GM18508 (cell line): Measurements from ENCODE around the gene ZNF607.
"Not testable (repeated sequence)": the region's sequence is repeated elsewhere in the genome, so short reads cannot be mapped to it uniquely, and the experiment has no call there.

ENCODE experiments used
- ATAC-seq: cut with Tn5 transposase; IDR thresholded peaks from one replicate; pipeline ENCODE4 v1.9.1; 2021; ENCODE audit warnings: moderate number of reproducible peaks; ENCODE audit not compliant: insufficient read depth, unreplicated experiment

Gene ZNF607

GRCh38 chr19:37719111-37719926 is at the start of gene ZNF607:
Gene ZNF607 (minus strand): TSS chr19:37719761. CDS start chr19:37711618, 8,143 bp downstream.
- no peak for ATAC-seq

- ATAC-seq, result no peak
Observed at GRCh38 chr19:37763488-37763887, 43.9 kb upstream of the ZNF607 start.

- not testable (repeated sequence) for ATAC-seq
Observed at GRCh38 chr19:37757683-37758082, 38.1 kb upstream of the ZNF607 start.

DNA sequence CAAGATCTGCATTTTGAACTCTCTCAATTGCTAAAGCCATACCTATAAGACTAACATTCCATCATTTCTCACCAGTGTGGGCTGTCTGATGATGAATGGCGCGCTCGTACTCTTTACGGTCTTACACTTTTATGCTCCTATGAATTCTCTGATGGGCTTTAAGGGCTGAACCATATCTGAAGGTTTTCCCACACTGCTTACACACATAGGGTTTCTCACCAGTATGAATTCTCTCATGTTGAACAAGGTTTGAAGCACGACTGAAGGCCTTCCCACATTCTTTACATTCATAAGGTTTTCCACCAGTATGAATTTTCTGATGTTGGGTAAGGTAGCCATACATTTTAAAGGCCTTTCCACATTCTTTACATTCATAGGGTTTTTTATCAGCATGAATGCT is 18.8 kb upstream of the ZNF607 start:
- ATAC-seq, result no peak

DNA sequence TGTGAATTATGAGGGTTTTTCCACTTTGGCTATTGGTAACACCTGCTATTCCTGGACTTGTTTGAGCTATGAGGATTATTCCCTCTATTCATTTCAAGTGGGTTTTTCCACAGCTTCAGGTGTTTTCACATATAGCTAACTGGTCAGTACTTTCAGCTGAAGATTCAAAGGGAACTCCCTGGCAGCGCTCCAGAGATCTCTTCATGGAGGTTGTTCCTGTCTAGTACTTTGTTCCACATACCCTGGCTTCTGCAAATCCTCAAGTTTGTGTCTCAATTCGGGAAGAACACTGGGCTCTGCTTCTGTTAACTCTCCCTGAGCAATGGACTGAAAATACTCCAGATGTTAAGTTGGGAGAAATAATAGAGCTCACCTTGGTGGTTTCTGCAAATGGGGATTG is 5.6 kb upstream of the ZNF607 start:
- ATAC-seq, result no peak

DNA sequence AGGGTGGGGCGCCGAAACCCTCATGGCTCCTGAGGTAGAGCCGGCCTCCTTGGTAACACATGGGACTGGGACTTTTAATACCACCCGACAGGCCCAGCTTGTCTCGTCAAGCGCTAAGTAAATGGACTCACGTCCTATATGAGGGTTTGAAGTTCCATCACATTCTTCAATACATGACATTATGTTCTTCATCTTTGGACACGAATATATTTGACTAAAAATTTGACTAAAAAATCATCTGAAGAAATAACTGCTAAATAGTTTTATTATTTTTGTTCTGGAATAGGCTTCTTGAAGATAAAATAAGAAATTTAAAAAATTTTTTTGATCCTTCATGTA is 335 bp upstream of the ZNF607 start:
- no peak for ATAC-seq

- ATAC-seq, result no peak
Observed at GRCh38 chr19:37718304-37718703, 1.3 kb downstream of the ZNF607 start.

DNA sequence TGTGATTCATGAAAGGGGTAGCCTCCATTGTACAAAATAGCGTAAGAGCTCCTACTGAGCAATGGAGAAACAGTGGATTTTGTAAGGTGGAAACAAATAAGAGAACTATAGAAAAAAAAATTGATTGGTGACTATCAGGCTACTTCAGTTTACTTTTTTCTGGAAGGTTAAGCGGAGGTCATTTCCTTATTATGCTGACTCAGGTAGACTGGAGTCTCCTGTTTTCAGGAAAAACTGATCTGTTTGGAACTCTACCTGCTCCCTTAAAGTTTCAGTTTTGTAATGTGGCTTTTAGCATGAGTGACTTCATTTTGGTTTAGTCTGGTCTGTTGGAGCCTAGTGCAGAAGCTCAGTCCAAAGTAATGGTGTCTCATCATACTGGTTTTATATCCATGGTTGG is 3.4 kb downstream of the ZNF607 start:
- ATAC-seq, result no peak

- no peak for ATAC-seq
Observed at GRCh38 chr19:37706052-37706605, 13.4 kb downstream of the ZNF607 start.

GRCh38 chr19:37699057-37699456 is 20.5 kb downstream of the ZNF607 start:
- ATAC-seq, result no peak

DNA sequence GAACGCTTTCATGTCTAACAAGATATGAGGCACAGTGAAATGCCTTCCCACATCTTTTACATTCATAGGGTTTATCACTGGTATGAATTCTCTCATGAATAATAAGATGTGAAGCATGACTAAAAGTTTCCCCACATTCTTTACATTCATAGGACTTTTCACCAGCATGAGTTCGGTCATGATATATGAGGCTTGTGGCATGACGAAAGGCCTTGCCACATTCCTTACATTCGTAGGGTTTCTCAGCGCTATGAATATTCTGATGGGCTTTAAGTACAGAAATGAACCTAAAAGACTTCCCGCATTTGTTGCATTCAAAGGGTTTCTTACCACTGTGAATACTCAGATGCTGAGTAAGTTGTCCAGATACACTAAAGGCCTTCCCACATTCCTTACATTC is 21.3 kb downstream of the ZNF607 start:
- no peak for ATAC-seq

- ATAC-seq, result no peak
Observed at GRCh38 chr19:37695144-37695899, 24.2 kb downstream of the ZNF607 start.

GRCh38 chr19:37692956-37693620 is 26.5 kb downstream of the ZNF607 start:
- no peak for ATAC-seq

DNA sequence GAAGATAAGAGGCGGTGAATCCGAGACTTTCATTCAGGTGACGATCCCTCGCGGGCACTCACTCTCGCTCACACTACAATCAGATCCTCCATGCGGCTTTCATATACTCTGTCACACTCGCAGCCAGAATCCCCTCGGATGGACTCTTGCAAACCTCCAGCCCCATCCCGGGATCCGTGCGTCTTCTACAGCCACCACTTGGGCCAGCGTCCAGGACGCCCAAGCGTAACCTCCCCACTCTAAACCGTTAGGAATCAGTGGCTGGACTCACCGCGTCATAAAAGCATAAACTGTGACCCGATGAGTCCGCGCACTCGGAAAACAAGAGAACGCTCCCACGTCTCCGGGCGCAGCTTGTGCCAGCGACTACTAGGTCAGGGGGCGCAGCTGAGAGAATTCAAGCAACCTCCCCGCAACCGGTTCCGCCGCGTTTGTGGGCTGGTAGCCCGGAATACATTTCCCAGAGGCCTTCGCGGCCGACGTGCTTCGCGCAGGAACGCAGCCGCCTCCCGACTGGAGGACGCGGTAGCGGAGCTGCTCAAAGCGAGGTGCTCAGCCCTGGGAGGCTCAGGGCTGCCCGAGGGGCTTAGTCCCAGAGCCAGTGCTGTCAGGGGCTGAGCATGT is 27.6 kb downstream of the ZNF607 start:
- no peak for ATAC-seq

GRCh38 chr19:37683520-37683919 is 36.0 kb downstream of the ZNF607 start:
- no peak for ATAC-seq

- no peak for ATAC-seq
Observed at GRCh38 chr19:37669450-37669914, 50.1 kb downstream of the ZNF607 start.

GRCh38 chr19:37657157-37657556 is 62.4 kb downstream of the ZNF607 start:
- ATAC-seq, result not testable (repeated sequence)

DNA sequence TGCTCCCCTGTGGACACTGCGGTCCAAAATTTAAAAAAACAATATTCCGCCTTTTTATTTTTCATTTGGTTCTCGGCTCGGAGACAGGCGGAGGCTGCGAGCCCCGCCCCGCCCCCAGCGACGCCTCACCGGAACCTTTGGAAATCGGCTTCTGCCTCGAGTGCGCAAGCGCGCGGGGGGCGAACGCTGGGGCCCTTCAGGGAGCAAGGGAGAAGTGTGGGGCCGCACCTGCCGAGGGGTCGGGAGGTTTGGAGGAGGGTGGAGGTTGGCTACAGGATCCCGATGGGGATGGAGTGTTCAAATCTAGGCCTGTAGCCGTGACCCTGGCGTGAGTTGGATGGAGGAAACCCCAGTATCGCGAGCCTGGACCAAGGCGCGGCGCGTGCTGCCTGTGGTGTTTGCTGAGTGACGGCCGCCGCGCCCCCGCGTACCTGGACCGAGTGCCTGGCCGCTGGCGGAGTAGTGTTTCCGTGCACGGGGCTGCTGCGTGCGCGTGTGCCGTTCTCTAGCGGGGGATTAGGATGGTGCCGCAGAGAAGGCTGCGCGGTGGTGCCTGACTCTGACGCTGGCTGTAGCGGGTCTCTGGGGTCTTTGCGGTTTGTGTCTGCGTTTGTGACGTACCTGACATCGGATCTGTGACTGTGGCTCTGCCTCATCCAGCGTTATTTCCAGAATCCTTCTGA is 63.7 kb downstream of the ZNF607 start:
- no peak for ATAC-seq

DNA sequence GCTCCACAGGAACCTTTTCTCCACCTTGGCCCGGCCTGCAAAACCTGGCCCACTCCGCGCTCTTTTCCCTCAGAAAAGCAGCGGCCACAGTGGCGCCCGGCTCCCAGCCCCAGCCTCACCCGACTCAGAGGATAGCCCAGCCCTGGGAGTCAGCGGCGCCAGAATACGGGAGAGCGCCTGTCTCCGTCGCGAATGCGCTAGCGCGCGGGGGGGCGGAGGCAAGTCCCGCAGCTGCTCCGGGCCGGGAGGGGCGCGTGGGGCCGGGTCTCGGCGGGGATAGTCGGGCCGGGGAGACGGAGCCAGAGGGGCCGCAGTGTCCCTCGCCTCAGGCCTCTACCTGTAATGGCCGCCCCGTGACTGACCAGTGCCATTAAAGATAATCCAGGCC is 64.3 kb downstream of the ZNF607 start, which contains the start of gene ZFP30:
Gene ZFP30, minus strand, starts transcription at position 165 of the 388 bp plus-strand sequence. CDS start 7,643 bp downstream, outside the sequence.
- no peak for ATAC-seq
